HCT116 (cell line): Measurements from ENCODE around the gene E2F1. TPM values are rescaled to one million over a fixed set of nuclear protein-coding genes. Genes with fewer than 3 reads are reported as not detected.

Source experiments
- ATAC-seq: fragments of 200-7000 bp; cut with Tn5 transposase; 2 replicates; pipeline ENCODE4 v1.9.1; 2020; ENCODE audit warnings: mild to moderate bottlenecking, moderate library complexity
- BruUV-seq: library from RNA; stranded (reverse); fragments of 400-500 nt; replicated peaks from 2 replicates; lab custom pipeline; 2021; lab: Mats Ljungman, UMichigan
- CTCF ChIA-PET: fragments of 300-600 bp; sonication (Branson Sonifier 250); formaldehyde crosslinking; loops from one replicate; lab custom pipeline; 2021; ENCODE audit warnings: antibody characterized with exemption; lab: Charles Lee
- POLR2A ChIA-PET: fragments of 300-600, 350-600 bp; sonication (Branson Sonifier 250); formaldehyde crosslinking; loops from one replicate; lab custom pipeline; 2021; ENCODE audit warnings: antibody characterized with exemption; lab: Charles Lee
- RAD21 ChIA-PET, 2 experiments: fragments of 300-600 bp; sonication (Branson Sonifier 250); formaldehyde crosslinking; loops; one replicate each; lab custom pipeline; 2023; ENCODE audit warnings: low total read pairs in 2 of 2; ENCODE audit not compliant: uncharacterized antibody in 2 of 2, unreplicated experiment in 2 of 2, low non-redundant PET in 1 of 2; lab: Charles Lee
- DNase-seq: peaks from one replicate; pipeline ENCODE4 v3.0.0-alpha.2; 2010; ENCODE audit warnings: low read depth, low spot score
- H2AFZ ChIP-seq: fragments of 200-600 bp; shearing (Covaris generic), sonication (generic); 2 replicates; pipeline ENCODE4 v1.6.1; 2017; ENCODE audit warnings: low read depth, mixed run types, mixed read lengths, antibody characterized with exemption, low read length; ENCODE audit not compliant: poor library complexity, severe bottlenecking
- H3K27ac ChIP-seq: 2 replicates; pipeline ENCODE4 v1.5.1; 2012; ENCODE audit warnings: low read depth, low read length
- H3K27me3 ChIP-seq: fragments of 200-600 bp; sonication (generic); 2 replicates; pipeline ENCODE4 v1.6.1; 2016; ENCODE audit warnings: mixed run types, low read length, mixed read lengths; ENCODE audit not compliant: insufficient read depth
- H3K36me3 ChIP-seq, 2 experiments: fragments of 200-500 bp in 1 of 2; fragments of 200-600 bp in 1 of 2; sonication (Bioruptor generic) in 1 of 2; sonication (generic) in 1 of 2; 2 replicates each; pipeline versions ENCODE4 v1.5.1 to v1.6.1; 2014 to 2016; ENCODE audit warnings: low read length in 2 of 2, inconsistent platforms in 1 of 2, mixed read lengths in 1 of 2, mixed run types in 1 of 2; ENCODE audit not compliant: insufficient read depth in 2 of 2, control insufficient read depth in 1 of 2
- H3K4me1 ChIP-seq, 2 experiments: fragments of 200-600 bp in 1 of 2; sonication (generic) in 1 of 2; 2 replicates each; pipeline versions ENCODE4 v1.5.1 to v1.6.1; 2012 to 2017; ENCODE audit warnings: low read length in 2 of 2, inconsistent platforms in 1 of 2, mild to moderate bottlenecking in 1 of 2, mixed read lengths in 1 of 2, mixed run types in 1 of 2, moderate library complexity in 1 of 2; ENCODE audit not compliant: insufficient read depth in 2 of 2, control insufficient read depth in 1 of 2
- H3K4me2 ChIP-seq: fragments of 200-600 bp; sonication (generic); 2 replicates; pipeline ENCODE4 v1.6.1; 2017; ENCODE audit warnings: mixed run types, low read length, mixed read lengths
- H3K4me3 ChIP-seq, 2 experiments: fragments of 200-600 bp in 1 of 2; sonication (generic) in 1 of 2; replicated peaks in 1 of 2; 2 replicates each; pipeline ENCODE4 v1.5.1; 2011 to 2016; ENCODE audit warnings: low read length in 2 of 2, control low read depth in 1 of 2, low read depth in 1 of 2, mild to moderate bottlenecking in 1 of 2, mixed read lengths in 1 of 2, mixed run types in 1 of 2
- H3K79me2 ChIP-seq: fragments of 200-600 bp; sonication (generic); 2 replicates; pipeline ENCODE4 v1.6.1; 2017; ENCODE audit warnings: mild to moderate bottlenecking, mixed run types, low read length, moderate library complexity, mixed read lengths; ENCODE audit not compliant: insufficient read depth
- H3K9ac ChIP-seq: fragments of 200-600 bp; sonication (generic); 2 replicates; pipeline ENCODE4 v1.6.1; 2016; ENCODE audit warnings: low read length, mixed read lengths
- H3K9me2 ChIP-seq: fragments of 200-600 bp; sonication (generic), shearing (Covaris generic); 2 replicates; pipeline ENCODE4 v1.6.1; 2017; ENCODE audit warnings: mixed run types, mild to moderate bottlenecking, moderate library complexity; ENCODE audit not compliant: insufficient read depth
- H3K9me3 ChIP-seq, 2 experiments: fragments of 200-500 bp in 1 of 2; fragments of 200-600 bp in 1 of 2; sonication (Bioruptor generic) in 1 of 2; sonication (generic) in 1 of 2; 2 replicates each; pipeline ENCODE4 v1.6.1; 2014 to 2017; ENCODE audit warnings: low read length in 2 of 2, mixed read lengths in 2 of 2, inconsistent platforms in 1 of 2, low read depth in 1 of 2, mild to moderate bottlenecking in 1 of 2, mixed run types in 1 of 2, moderate library complexity in 1 of 2; ENCODE audit not compliant: control insufficient read depth in 1 of 2, insufficient read depth in 1 of 2
- H4K20me1 ChIP-seq: fragments of 200-600 bp; sonication (generic), shearing (Covaris generic); 2 replicates; pipeline ENCODE4 v1.6.1; 2017; ENCODE audit warnings: mixed run types, mild to moderate bottlenecking, moderate library complexity; ENCODE audit not compliant: insufficient read depth
- CEBPB ChIP-seq: IDR thresholded peaks from 2 replicates; pipeline ENCODE4 v1.6.1; 2012; ENCODE audit warnings: low read depth
- CTCF ChIP-seq, 3 experiments: fragments of 200-600 bp in 1 of 3; sonication (generic) in 1 of 3; IDR thresholded peaks in 2 of 3; conservative IDR thresholded peaks in 1 of 3; 2 replicates each; pipeline ENCODE4 v1.5.1; 2012 to 2017; ENCODE audit warnings: low read depth in 2 of 3, low read length in 2 of 3, antibody characterized with exemption in 1 of 3, borderline replicate concordance in 1 of 3, control low read depth in 1 of 3, mild to moderate bottlenecking in 1 of 3, mixed read lengths in 1 of 3, mixed run types in 1 of 3, moderate library complexity in 1 of 3; ENCODE audit not compliant: insufficient read depth in 1 of 3
- ELF1 ChIP-seq: IDR thresholded peaks from 2 replicates; pipeline ENCODE4 v1.6.1; 2012; ENCODE audit warnings: low read depth, borderline replicate concordance
- EZH2 ChIP-seq: fragments of 200-600 bp; sonication (generic); IDR thresholded peaks from 2 replicates; pipeline ENCODE4 v1.6.1; 2017; ENCODE audit warnings: antibody characterized with exemption, mixed run types
- EZH2phosphoT487 ChIP-seq: fragments of 200-600 bp; IDR thresholded peaks from 2 replicates; pipeline ENCODE4 v1.6.1; 2018; ENCODE audit warnings: antibody characterized with exemption, borderline replicate concordance
- FOSL1 ChIP-seq: IDR thresholded peaks from 2 replicates; pipeline ENCODE4 v1.6.1; 2012; ENCODE audit warnings: low read depth
- JUND ChIP-seq: IDR thresholded peaks from 2 replicates; pipeline ENCODE4 v1.6.1; 2012
- POLR2AphosphoS5 ChIP-seq: IDR thresholded peaks from 2 replicates; pipeline ENCODE4 v1.6.1; 2011; ENCODE audit warnings: mild to moderate bottlenecking, low read depth, low read length, moderate library complexity
- SRF ChIP-seq: IDR thresholded peaks from 2 replicates; pipeline ENCODE4 v1.6.1; 2012; ENCODE audit warnings: low read depth
- ZFX ChIP-seq: fragments of 450-650 bp; IDR thresholded peaks from 2 replicates; pipeline ENCODE4 v1.6.1; 2017
- intact Hi-C: fragments of 100-400 bp; cut with micrococcal nuclease; formaldehyde crosslinking; loops from 2 replicates; pipeline ENCODE4 v1.10.0; 2022
- total RNA-seq: library from RNA; stranded (reverse); gene quantifications from one replicate; pipeline ENCODE4 v1.2.1, GENCODE V29; 2021; ENCODE audit not compliant: unreplicated experiment

Gene E2F1
- total RNA-seq, 1 experiment from 2014 or later = 30.9 TPM

GRCh38 chr20:33679758-33680485 lies 6.3 kb downstream of the E2F1 start (continued):
- TF ChIP-seq POLR2AphosphoS5 (no peak), CEBPB (no peak), JUND (no peak), SRF (no peak), ZFX (no peak), EZH2 (no peak)

GRCh38 chr20:33677991-33678702 lies 8.0 kb downstream of the E2F1 start:
- Histone ChIP-seq H3K9me3 (no peaks in the 10 kb centered on the region), H3K4me1 (peaks cover 10 to 16% of the 10 kb centered on the region in 2 experiments), H2AFZ (no peak overlapping the region), H4K20me1 (no peaks in the 10 kb centered on the region), H3K4me3 (no peak overlapping the region), H3K36me3 (peaks cover 0 to 5% of the 10 kb centered on the region in 2 experiments; a peak in 2 of 4 replicates), H3K79me2 (peaks cover 18% of the 10 kb centered on the region), H3K9me2 (no peaks in the 10 kb centered on the region), H3K27me3 (no peaks in the 10 kb centered on the region), H3K9ac (no peak overlapping the region), H3K4me2 (no peak overlapping the region), H3K27ac (no peak overlapping the region; the same call in 1 of the 2 replicates)
- no TSS peak for BruUV-seq
- DNase-seq (no peak), ATAC-seq (no peak)
- RAD21 ChIA-PET = no interaction called here
- no peak for TF ChIP-seq EZH2phosphoT487
- no peak for TF ChIP-seq EZH2
- no peak for TF ChIP-seq CTCF (IDR thresholded peaks at IDR 0.05 in 2 of 3, conservative IDR thresholded peaks at IDR 0.05 in 1 of 3; ENCODE audit: borderline replicate concordance in 1 of 3, insufficient read depth in 1 of 3, low read depth in 2 of 3, low read length in 2 of 3)
- TF ChIP-seq FOSL1 = no peak
- TF ChIP-seq JUND = no peak
- TF ChIP-seq CEBPB = no peak
- no peak for TF ChIP-seq ELF1
- CTCF ChIA-PET = no interaction called here
- intact Hi-C loops = no loop called here
- POLR2A ChIA-PET = no interaction called here
